Endometrial microvascular endothelial cells (primary cell): ENCODE results near the gene KIF21B. TPM values are rescaled to one million over a fixed set of nuclear protein-coding genes. Genes with fewer than 3 reads are reported as not detected.

Experiments
- in situ Hi-C: cut with HindIII; loops from 2 replicates; pipeline ENCODE4 v1.10.0; 2017; ENCODE audit warnings: low sequenced_read_pairs, low pct_unique_long_range_greater_than_20kb; ENCODE audit errors: inconsistent ontology term
- total RNA-seq: library from RNA; depleted of rRNA; stranded (reverse); fragments of >200 nt; gene quantifications from one replicate; pipeline ENCODE4 v1.2.3, GENCODE V29; 2015; ENCODE audit errors: inconsistent ontology term

KIF21B gene, protein sequence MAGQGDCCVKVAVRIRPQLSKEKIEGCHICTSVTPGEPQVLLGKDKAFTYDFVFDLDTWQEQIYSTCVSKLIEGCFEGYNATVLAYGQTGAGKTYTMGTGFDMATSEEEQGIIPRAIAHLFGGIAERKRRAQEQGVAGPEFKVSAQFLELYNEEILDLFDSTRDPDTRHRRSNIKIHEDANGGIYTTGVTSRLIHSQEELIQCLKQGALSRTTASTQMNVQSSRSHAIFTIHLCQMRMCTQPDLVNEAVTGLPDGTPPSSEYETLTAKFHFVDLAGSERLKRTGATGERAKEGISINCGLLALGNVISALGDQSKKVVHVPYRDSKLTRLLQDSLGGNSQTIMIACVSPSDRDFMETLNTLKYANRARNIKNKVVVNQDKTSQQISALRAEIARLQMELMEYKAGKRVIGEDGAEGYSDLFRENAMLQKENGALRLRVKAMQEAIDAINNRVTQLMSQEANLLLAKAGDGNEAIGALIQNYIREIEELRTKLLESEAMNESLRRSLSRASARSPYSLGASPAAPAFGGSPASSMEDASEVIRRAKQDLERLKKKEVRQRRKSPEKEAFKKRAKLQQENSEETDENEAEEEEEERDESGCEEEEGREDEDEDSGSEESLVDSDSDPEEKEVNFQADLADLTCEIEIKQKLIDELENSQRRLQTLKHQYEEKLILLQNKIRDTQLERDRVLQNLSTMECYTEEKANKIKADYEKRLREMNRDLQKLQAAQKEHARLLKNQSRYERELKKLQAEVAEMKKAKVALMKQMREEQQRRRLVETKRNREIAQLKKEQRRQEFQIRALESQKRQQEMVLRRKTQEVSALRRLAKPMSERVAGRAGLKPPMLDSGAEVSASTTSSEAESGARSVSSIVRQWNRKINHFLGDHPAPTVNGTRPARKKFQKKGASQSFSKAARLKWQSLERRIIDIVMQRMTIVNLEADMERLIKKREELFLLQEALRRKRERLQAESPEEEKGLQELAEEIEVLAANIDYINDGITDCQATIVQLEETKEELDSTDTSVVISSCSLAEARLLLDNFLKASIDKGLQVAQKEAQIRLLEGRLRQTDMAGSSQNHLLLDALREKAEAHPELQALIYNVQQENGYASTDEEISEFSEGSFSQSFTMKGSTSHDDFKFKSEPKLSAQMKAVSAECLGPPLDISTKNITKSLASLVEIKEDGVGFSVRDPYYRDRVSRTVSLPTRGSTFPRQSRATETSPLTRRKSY (N-terminal part only)
- 1.6 TPM for total RNA-seq

DNA sequence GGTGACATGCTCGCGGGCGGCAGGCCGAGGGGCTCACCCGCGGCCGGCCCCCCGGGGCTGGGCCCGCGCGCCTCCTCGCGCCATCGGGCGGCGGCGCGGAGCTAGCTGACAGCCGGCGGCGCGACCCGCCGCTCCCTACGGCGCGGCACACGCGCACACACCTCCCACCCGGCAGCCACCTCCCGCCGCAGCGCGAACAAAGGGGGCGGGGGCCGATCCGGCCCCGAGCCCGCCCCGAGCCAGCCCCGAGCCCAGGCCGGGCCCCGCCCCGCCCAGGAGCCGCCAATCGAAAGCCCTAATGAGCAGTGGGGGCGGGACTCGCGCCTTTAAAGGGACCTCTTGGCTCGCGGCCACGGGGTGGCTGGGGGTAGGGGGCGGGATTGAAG lies at the start of gene KIF21B:
TSS of gene KIF21B (minus strand) at position 198 of the 386 bp plus-strand sequence. CDS start 331 bp downstream, outside the sequence.
- in situ Hi-C loops: no loop called here

DNA sequence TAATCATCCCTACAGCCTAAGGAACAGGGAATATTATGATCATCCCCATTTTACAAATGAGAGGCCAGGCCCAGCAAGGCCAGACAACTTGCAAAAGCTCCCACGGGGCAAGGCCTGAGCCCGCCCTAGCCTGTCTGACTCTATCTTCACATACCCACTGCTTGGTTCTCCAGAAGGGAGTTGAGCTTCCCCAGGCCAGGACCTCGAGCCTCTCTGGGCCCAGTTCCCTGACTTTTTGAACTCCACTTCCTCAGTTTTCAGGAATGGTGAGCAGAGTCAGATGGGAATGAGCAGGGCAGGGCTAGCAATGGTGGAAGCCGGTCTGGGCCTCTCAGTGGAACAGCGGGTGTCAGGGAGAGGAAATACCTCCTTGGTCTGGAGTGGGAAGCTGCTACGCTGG lies 49.4 kb upstream of the KIF21B start:
- in situ Hi-C loops: no loop called here

DNA sequence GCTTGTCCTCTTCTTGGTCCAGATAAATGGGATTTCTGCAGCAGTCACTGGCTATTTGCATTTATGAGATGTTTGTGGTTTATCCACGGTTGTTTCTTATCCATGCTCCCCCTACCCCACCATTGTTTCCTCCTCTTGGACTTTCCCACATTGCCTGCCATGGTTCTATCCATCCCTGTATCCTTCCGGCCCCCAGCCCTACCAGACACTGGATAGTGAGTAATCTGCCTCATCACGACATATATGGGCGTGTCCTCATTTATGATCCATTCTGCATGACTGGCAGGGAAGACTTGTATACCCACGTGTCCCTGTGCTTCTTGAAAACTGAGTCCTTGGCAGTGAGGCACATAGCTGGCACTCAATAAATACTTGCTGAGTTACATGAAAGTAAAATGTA lies 48.6 kb upstream of the KIF21B start:
- in situ Hi-C loops: no loop called here

DNA sequence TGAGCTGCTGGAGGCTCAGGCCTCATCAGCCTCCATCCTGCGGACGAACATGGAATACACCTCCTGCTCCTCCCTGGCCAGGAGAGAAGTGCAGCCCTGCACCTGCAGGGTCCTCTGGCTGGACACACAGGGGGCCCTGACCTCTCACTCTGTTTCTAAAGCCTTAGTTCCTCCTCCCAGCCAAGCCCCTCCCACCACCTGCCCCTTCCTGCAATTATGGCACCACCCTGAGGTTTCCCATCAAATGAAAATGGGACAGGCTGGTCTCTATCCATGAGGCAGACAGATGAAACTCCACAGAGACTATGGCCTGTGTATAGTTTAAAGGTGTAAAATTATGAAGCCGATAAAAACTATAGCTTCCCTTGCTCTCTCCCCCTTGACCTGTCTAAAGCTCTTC lies 46.1 kb upstream of the KIF21B start:
- in situ Hi-C loops: no loop called here

DNA sequence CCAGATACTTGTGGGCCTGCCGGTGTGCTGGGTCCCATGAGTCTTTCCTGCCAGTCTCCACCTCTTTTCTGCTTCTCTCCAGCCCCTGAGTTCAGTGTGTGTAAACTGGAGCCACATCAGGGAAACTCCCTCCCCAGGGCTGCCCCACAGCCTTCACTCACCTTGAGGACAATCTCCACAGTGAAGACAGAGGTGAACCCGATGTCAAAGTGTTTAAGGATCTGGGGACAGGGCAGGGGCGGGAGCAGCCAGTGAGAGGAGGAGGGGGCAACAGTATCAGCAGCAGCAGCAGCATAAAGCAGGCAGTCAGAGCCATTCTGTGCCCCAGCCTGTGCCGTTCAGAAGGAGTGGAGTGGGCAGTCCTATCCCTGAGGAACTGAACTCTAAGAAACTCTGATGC lies 45.5 kb upstream of the KIF21B start:
- in situ Hi-C loops: no loop called here

DNA sequence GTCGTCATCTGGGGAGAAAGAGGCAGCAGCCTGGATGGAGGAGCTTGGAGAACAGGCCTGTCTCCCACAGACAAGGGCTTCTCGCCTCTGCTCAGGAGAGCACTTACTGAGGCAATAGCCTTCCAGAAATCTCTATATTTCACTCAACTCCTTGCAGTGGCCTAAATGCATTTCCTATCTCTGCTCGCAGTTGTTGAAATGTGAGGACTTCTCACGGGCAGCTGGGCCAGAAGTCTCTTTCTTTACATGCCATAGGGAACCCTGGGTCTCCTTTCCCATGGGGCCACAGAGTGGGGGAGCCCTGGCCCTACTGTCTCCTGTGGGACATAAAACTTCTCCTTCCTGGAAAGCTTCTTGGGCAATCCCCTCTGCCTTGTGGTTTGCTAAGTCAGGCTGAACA lies 43.5 kb upstream of the KIF21B start:
- in situ Hi-C loops: no loop called here

DNA sequence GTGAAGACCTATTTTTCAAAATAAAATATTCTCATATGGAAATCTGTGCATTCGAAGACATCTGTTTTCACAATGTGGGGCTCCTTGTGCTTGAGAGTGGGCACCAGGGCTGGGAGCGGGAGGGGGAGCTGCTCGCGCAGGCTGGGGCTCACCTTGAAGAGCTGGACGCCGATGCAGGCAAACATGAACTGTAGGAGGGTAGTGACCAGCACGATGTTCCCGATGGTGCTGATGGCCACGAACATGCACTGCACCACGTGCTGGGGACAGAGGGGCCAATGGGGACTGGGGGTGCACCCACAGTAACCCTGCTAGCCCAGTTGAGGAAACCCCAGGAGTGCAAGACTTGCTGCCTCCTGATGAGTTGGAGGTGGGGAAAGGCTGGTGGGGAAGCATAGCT lies 42.2 kb upstream of the KIF21B start:
- in situ Hi-C loops: no loop called here

DNA sequence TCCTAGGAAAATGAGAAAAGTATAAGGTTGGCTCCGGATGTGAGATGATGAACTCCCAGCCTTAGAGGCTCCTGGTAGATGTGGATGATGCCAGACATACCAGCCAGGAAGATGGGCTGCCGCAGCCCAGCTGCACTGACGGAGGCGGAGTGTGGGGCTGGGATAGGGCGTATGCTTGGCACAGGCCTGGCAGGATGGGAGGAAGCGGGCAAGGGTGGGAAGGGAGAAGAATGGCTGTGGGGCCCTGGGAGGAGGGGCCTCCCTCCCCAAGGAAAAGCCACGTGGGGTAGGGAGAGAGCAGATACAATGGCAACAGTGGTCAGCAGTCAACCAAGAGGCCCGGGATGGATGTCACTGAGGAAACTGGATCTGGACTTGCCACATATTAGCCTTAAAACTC lies 41.3 kb upstream of the KIF21B start:
- in situ Hi-C loops: no loop called here

DNA sequence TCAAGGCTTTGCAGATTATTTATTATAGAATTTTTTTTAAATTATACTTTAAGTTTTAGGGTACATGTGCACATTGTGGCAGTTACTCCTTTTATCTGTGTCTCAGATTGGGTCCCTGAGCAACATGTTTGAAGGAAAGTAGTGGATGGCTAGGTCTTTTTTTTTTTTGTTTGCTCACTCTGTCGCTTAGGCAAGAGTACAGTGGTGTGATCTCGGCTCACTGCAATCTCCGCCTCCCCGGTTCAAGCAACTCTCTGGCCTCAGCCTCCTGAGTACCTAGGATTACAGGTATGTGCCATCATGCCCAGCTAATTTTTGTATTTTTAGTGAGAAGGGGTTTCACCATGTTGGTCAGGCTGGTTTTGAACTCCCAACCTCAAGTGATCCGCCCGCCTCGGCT lies 39.6 kb upstream of the KIF21B start:
- in situ Hi-C loops: no loop called here

DNA sequence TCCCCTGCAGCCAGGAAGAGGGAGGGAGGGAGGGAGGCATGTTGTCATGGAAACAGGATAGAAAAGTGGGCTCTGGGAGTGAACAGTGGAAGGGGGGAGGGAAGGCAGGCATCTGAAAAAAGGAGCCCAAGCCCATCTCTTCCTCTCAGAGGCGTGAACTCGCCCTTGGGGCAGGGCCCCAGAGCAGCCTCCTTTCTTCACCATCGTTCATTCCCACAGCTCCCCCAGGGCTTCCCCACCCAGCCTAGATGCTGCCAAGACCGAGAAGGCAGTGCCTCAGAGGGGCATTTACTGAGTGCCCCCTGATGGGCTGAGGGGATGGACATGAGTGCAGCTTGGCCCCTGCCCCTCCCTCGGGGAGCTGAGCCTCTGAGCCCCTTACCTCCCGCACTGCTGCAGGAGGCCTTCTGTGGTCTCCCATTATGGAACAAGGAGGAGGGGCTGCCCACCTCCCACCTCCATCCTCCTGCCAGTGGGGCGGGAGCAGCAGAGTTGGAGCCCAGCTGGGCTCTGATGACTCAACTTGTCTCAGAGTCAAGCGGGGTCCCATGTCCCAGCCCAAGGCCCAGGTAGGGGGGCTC lies 39.1 kb upstream of the KIF21B start:
- in situ Hi-C loops: no loop called here

DNA sequence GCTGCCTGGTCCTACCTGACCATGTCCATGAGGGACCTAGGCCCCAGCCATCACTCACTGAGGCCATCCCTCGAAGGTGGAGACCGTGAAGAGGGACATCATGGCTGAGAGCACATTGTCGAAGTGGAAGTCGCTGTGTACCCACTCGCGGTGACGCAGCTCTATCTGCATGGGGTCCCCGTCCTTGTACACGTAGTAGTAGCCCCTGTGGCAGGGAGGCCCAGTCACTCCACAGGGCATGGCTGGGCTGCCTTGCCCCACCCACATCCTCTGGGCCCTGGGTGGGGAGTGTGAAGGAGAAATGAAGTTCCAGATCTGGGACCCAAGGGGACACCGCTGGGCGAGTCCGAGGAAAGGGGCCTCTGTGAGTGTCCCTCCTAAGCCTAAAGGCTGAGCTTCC lies 38.4 kb upstream of the KIF21B start:
- in situ Hi-C loops: no loop called here

DNA sequence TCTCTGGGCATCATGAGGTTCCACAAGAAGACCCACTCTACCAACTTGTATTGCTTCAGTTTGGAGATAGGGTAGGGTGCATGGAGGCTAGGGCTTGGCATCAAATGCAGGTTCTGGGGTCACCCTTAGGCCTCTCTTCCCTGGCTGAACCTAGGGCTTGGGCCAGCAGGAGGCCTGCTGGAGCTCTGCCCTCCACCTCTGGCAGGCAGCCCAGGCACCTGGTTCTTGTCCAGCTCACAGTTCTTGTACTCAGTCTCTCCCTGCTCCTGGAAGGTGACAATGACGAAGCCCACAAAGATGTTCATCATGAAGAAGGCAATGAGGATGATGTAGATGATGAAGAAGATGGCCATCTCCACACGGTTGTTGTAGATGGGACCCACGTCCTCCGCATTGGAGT lies 37.5 kb upstream of the KIF21B start:
- in situ Hi-C loops: no loop called here

DNA sequence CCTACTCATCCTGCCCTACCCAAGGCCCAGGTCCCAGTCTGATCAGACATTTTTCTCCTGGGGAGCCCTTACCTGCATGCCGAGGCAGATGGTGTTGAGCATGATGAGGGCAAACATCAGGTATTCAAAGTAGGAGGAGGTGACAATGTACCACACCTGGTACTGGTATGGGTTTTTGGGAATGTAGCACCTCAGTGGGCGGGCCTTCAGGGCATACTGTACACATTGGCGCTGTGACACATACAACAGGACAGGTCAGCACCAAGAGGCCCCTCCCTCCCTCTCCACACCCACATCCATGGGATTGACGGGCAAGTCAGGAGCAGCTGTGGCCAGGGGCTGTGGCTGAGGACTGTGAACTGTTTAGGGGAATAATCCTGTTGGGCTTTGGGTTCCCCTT lies 37.1 kb upstream of the KIF21B start:
- in situ Hi-C loops: no loop called here

DNA sequence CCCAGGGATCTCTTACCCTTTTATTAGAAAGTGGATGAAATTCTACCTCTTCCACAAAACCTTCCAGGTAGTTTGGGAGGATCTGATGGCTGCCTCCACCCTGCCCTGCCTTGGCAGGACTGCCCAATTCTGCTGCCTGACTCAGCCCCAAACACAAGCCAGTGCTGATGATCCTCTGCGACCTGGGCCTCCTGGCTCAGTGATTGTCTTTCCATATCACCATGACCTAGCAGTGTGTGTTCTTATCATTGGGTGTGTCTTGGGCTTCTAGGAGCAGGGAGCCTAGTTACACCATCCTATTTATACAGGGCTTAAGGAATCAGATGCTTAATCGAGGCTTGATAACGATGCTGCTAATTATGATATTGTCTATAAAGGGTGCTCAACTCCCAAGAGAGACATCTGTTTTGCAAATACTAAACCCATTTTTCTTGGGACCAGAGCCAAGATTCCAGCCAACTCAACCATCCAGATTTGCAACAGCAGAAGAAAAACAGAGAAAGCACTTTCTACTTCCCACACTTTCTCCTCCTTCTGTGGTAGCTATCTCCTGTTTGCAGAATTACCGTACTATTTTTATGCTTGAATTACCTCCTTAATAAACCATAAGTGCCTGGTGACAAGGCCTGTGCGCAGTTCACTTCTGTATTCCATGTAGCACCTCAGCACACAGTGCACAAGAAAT lies 36.5 kb upstream of the KIF21B start:
- in situ Hi-C loops: no loop called here

DNA sequence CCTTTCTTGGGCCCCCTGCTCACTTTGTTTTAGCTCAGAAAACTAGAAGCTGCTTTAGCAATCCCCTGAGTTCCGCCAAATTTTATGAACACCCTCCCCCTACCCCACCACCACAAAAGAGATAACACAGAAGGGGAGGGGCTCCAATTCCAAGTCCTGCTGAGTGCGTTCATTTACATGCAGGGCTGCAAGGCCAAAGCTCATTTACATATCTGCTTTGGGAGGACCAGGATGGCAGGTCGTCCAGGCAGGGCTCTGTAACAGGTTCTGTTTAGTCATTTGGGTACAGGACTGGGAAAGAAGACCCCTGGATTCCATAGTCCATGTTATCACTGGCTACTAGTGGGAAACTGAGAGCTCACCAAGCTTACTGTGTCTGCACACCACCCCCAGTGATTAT lies 35.9 kb upstream of the KIF21B start:
- in situ Hi-C loops: no loop called here

DNA sequence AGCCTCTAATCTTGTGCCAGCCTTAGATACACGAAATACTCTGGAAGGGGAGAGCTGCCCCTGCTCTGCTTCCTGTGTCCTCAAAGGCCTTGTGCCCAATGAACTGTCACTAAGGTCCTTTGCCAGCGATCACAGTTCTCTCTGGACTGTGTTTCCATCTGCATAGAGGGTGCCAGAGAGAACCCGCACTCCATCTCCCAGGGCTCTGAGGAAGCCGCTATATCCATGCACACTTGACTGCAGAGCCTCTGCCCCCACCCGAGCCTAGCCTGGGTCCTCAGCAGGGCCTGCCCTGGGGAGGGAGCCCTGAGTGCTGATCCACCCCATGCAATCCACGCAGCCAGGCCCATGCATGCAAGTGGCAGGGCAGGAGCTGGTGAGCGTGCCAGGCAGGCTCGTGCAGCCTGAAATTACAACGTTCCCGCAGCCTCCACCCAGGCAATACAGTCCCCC lies 30.6 kb upstream of the KIF21B start:
- in situ Hi-C loops: no loop called here

DNA sequence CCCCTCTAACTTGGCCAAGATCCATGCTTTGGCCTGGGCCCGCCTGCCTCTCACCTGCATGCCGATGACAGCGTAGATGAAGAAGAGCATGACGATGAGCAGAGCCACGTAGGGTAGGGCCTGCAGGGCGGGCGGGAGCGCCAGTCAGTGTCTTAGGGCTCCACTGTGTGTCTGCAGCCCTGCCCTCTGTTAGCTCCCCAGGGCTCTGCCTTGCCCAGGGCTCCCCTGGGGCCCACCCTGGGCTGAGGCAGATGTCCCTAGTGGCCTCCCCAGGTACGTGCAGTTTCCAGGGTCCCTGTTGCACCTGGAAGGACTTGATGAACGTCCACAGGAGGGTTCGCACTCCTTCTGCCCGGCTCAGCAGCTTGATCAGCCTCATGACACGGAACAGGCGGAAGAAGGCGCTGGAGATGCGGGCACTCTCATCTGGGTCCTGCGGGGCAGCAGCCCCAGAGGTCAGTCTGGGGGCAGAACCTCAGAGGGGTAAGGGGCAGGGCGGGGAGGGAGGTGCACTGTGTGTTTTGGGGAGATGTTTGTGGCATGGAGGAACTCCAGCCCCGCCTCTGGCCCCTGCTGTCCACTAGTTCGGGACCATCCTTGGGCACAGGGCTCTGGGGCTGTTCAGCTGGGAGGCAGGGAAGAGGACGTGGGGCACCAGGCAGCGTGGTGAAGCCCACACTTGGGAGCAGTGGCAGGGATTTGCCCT lies 29.8 kb upstream of the KIF21B start:
- in situ Hi-C loops: no loop called here

DNA sequence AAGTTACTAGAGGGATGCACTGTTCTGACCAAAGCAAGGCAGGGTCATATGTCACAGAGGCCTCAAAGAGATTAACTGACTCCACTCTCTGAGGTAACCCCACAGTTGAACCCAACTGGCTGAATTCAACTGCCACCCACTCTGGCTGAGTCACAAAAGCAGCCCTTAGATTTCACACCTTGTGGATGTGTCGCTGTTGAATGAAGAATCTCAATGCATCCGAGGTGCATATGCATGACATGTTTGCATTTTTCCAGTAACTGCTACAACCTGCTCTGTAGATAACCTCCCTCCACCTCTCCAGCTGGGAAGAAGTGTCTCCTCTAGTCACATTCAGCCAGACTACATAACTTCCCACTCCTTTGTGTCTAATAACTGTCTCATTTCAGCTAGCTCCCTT lies 27.9 kb upstream of the KIF21B start:
- in situ Hi-C loops: no loop called here
